ENCODE results near the gene PRKG1.

DNA sequence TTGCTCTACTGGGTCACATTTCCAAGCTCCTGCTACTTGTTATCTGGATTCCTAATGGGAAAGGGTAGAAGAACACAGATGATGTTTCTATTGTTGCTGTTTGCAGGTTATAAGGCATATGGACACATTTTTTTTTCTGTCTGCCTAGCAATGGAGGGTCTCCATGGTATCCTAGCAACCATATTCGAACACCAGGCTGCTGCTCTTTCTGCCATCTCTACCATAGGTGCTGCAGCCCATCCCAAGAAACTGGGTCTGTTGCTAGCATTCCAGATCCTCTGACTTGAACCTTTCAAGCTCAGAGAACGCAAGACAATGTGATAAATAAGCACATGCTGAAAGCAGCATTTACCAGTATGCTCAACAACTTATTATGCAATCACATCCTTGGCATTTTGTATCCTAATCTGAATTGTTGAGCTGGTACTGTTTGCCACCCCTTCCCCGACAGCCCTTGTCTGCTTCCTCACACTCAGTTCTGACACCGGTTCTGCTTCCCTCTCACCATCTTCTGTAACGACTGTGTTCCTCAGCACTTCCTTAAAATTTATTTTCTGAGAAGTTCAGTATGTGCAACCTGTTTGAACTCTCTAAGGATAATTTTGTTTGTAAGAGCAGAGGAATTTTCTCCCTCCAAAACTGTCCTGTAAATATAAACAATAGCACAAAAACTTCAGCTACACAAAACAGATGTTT, 6.2 kb downstream of the PRKG1 start:
- TF ChIP-seq, protein P1, sequence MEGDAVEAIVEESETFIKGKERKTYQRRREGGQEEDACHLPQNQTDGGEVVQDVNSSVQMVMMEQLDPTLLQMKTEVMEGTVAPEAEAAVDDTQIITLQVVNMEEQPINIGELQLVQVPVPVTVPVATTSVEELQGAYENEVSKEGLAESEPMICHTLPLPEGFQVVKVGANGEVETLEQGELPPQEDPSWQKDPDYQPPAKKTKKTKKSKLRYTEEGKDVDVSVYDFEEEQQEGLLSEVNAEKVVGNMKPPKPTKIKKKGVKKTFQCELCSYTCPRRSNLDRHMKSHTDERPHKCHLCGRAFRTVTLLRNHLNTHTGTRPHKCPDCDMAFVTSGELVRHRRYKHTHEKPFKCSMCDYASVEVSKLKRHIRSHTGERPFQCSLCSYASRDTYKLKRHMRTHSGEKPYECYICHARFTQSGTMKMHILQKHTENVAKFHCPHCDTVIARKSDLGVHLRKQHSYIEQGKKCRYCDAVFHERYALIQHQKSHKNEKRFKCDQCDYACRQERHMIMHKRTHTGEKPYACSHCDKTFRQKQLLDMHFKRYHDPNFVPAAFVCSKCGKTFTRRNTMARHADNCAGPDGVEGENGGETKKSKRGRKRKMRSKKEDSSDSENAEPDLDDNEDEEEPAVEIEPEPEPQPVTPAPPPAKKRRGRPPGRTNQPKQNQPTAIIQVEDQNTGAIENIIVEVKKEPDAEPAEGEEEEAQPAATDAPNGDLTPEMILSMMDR (conservative IDR thresholded peaks at IDR 0.05; ENCODE audit: low read depth in 2 of 2): no peak
- TF ChIP-seq POLR2AphosphoS5 (IDR thresholded peaks at IDR 0.05; ENCODE audit: low read depth): no peak
- no peak for TF ChIP-seq EZH2 (IDR thresholded peaks at IDR 0.05; ENCODE audit: low read depth, unreplicated experiment)
- no peak for TF ChIP-seq EZH2phosphoT487 (IDR thresholded peaks at IDR 0.05; ENCODE audit: unreplicated experiment)
- TF ChIP-seq, protein P2, sequence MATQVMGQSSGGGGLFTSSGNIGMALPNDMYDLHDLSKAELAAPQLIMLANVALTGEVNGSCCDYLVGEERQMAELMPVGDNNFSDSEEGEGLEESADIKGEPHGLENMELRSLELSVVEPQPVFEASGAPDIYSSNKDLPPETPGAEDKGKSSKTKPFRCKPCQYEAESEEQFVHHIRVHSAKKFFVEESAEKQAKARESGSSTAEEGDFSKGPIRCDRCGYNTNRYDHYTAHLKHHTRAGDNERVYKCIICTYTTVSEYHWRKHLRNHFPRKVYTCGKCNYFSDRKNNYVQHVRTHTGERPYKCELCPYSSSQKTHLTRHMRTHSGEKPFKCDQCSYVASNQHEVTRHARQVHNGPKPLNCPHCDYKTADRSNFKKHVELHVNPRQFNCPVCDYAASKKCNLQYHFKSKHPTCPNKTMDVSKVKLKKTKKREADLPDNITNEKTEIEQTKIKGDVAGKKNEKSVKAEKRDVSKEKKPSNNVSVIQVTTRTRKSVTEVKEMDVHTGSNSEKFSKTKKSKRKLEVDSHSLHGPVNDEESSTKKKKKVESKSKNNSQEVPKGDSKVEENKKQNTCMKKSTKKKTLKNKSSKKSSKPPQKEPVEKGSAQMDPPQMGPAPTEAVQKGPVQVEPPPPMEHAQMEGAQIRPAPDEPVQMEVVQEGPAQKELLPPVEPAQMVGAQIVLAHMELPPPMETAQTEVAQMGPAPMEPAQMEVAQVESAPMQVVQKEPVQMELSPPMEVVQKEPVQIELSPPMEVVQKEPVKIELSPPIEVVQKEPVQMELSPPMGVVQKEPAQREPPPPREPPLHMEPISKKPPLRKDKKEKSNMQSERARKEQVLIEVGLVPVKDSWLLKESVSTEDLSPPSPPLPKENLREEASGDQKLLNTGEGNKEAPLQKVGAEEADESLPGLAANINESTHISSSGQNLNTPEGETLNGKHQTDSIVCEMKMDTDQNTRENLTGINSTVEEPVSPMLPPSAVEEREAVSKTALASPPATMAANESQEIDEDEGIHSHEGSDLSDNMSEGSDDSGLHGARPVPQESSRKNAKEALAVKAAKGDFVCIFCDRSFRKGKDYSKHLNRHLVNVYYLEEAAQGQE (IDR thresholded peaks at IDR 0.05; ENCODE audit: unreplicated experiment): no peak
- TF ChIP-seq CREB1 (CRISPR knock-in tag; IDR thresholded peaks at IDR 0.05; ENCODE audit: low read depth): no peak
- no peak for TF ChIP-seq NANOG (IDR thresholded peaks at IDR 0.05; ENCODE audit: borderline replicate concordance)
- no peak for TF ChIP-seq ZNF114 (CRISPR knock-in tag; IDR thresholded peaks at IDR 0.05)

Data from GM23338 (cell line).